Stromal cell of bone marrow (primary cell): Measurements from ENCODE around the gene PSME2.
A peak's percentile ranks its signal among the peaks of the same experiment; 100 is the strongest.

Experiments used
- DNase-seq: peaks from one replicate; pipeline ENCODE4 v3.0.0-alpha.2; 2012; ENCODE audit warnings: low read depth

The PSME2 gene

GRCh38 chr14:24179294-24179960 is 33.0 kb upstream of the PSME2 start:
- no peak for DNase-seq

- no peak for DNase-seq
Measured at GRCh38 chr14:24178399-24179178, 32.2 kb upstream of the PSME2 start.

- DNase-seq = no peak
Measured at GRCh38 chr14:24177891-24178290, 31.5 kb upstream of the PSME2 start.

GRCh38 chr14:24177041-24177825 is 30.8 kb upstream of the PSME2 start:
- DNase-seq = no peak

GRCh38 chr14:24176599-24176998 is 30.2 kb upstream of the PSME2 start:
- DNase-seq = no peak

GRCh38 chr14:24172871-24173281 is 26.5 kb upstream of the PSME2 start:
- no peak for DNase-seq

- DNase-seq = no peak
Measured at GRCh38 chr14:24172261-24172860, 26.0 kb upstream of the PSME2 start.

- DNase-seq = no peak
Measured at GRCh38 chr14:24171422-24172260, 25.2 kb upstream of the PSME2 start, which contains the start of gene REC8. REC8 (plus strand) TSS chr14:24172080; CDS start chr14:24172553, 473 bp downstream.

- DNase-seq = no peak
Measured at GRCh38 chr14:24167469-24168114, 21.2 kb upstream of the PSME2 start.

- no peak for DNase-seq
Measured at GRCh38 chr14:24165785-24166184, 19.4 kb upstream of the PSME2 start.

GRCh38 chr14:24164518-24164991 is 18.1 kb upstream of the PSME2 start:
- DNase-seq = no peak

- DNase-seq = no peak
Measured at GRCh38 chr14:24162093-24162492, 15.7 kb upstream of the PSME2 start.

GRCh38 chr14:24160850-24161804 is 14.7 kb upstream of the PSME2 start, which contains the start of gene IRF9:
IRF9 (plus strand) TSS chr14:24161265; CDS start chr14:24162145, 880 bp downstream.
- DNase-seq = peak; percentile 87

- DNase-seq = no peak
Measured at GRCh38 chr14:24160499-24160849, 14.1 kb upstream of the PSME2 start.

GRCh38 chr14:24159777-24160498 is 13.5 kb upstream of the PSME2 start:
- no peak for DNase-seq

- no peak for DNase-seq
Measured at GRCh38 chr14:24157331-24157730, 10.9 kb upstream of the PSME2 start.

- no peak for DNase-seq
Measured at GRCh38 chr14:24156840-24157239, 10.4 kb upstream of the PSME2 start.

GRCh38 chr14:24155100-24155499 is 8.7 kb upstream of the PSME2 start:
- DNase-seq = no peak
